WTC11 (cell line): ENCODE measurements around the gene DNAH8. TPM values are rescaled to one million over a fixed set of nuclear protein-coding genes. Genes with fewer than 3 reads are reported as not detected.

Experiments used
- ATAC-seq: fragments of 200-7000 bp; cut with Tn5 transposase; 2 replicates; pipeline ENCODE4 v1.10.0; 2021; ENCODE audit warnings: mild to moderate bottlenecking, moderate library complexity
- CTCF ChIA-PET: fragments of 300-600 bp; sonication (Branson Sonifier 250); formaldehyde crosslinking; loops from one replicate; lab custom pipeline; 2021; ENCODE audit warnings: antibody characterized with exemption; lab: Charles Lee
- POLR2A ChIA-PET: fragments of 350-600 bp; sonication (Branson Sonifier 250); formaldehyde crosslinking; loops from one replicate; lab custom pipeline; 2021; ENCODE audit warnings: antibody characterized with exemption; lab: Charles Lee
- DNase-seq: peaks from one replicate; pipeline ENCODE4 v3.0.0; 2021; ENCODE audit warnings: low spot score
- H3K27ac Mint-ChIP-seq: 2 replicates; pipeline ENCODE4 v1.8.0; 2021; ENCODE audit warnings: mixed read lengths
- H3K27me3 Mint-ChIP-seq: 2 replicates; pipeline ENCODE4 v1.8.0; 2021; ENCODE audit warnings: low read depth, mild to moderate bottlenecking, moderate library complexity, mixed read lengths
- H3K36me3 Mint-ChIP-seq: 2 replicates; pipeline ENCODE4 v1.8.0; 2021; ENCODE audit warnings: mixed read lengths
- H3K4me1 Mint-ChIP-seq: 2 replicates; pipeline ENCODE4 v1.8.0; 2022; ENCODE audit warnings: mixed read lengths
- H3K4me3 Mint-ChIP-seq: 2 replicates; pipeline ENCODE4 v1.8.0; 2021; ENCODE audit warnings: mild to moderate bottlenecking, moderate library complexity, mixed read lengths
- H3K9me3 Mint-ChIP-seq: 2 replicates; pipeline ENCODE4 v1.8.0; 2021; ENCODE audit warnings: mixed read lengths
- ATF1 ChIP-seq: sonication (generic); formaldehyde crosslinking; IDR thresholded peaks from 2 replicates; pipeline ENCODE4 v1.8.1; 2023; ENCODE audit warnings: mild to moderate bottlenecking, moderate library complexity, missing genetic modification reagents
- CBFB ChIP-seq: sonication (generic); formaldehyde crosslinking; IDR thresholded peaks from 2 replicates; pipeline ENCODE4 v1.8.1; 2022; ENCODE audit warnings: mild to moderate bottlenecking, low read depth, missing genetic modification reagents
- ERG ChIP-seq: fragments of 250-450 bp; sonication (Bioruptor Pico); IDR thresholded peaks from 2 replicates; pipeline ENCODE4 v1.8.0; 2021; ENCODE audit warnings: mild to moderate bottlenecking
- ESRRA ChIP-seq: sonication (generic); formaldehyde crosslinking; IDR thresholded peaks from 2 replicates; pipeline ENCODE4 v1.8.1; 2022; ENCODE audit warnings: mild to moderate bottlenecking, missing genetic modification reagents, borderline replicate concordance
- ETV6 ChIP-seq: sonication (generic); formaldehyde crosslinking; IDR thresholded peaks from 2 replicates; pipeline ENCODE4 v1.8.1; 2022; ENCODE audit warnings: mild to moderate bottlenecking, missing genetic modification reagents
- FOXP4 ChIP-seq: sonication (generic); formaldehyde crosslinking; IDR thresholded peaks from 2 replicates; pipeline ENCODE4 v1.8.0; 2022; ENCODE audit warnings: mild to moderate bottlenecking, missing genetic modification reagents
- JAZF1 ChIP-seq: fragments of 250-450 bp; sonication (Bioruptor Pico); IDR thresholded peaks from 2 replicates; pipeline ENCODE4 v1.9.0; 2021; ENCODE audit warnings: moderate library complexity, mild to moderate bottlenecking, inconsistent platforms
- MYBL2 ChIP-seq: sonication (generic); formaldehyde crosslinking; IDR thresholded peaks from 2 replicates; pipeline ENCODE4 v1.8.1; 2023; ENCODE audit warnings: mild to moderate bottlenecking, moderate library complexity, missing genetic modification reagents
- NFE2L1 ChIP-seq: sonication (generic); formaldehyde crosslinking; IDR thresholded peaks from 2 replicates; pipeline ENCODE4 v1.8.1; 2023; ENCODE audit warnings: missing genetic modification reagents
- SP1 ChIP-seq: sonication (generic); formaldehyde crosslinking; conservative IDR thresholded peaks from 2 replicates; pipeline ENCODE4 v1.8.1; 2022; ENCODE audit warnings: missing genetic modification reagents
- TCF7 ChIP-seq: sonication (generic); formaldehyde crosslinking; IDR thresholded peaks from 2 replicates; pipeline ENCODE4 v1.8.0; 2022; ENCODE audit warnings: mild to moderate bottlenecking, low read depth, missing genetic modification reagents, moderate library complexity
- TEAD4 ChIP-seq: sonication (generic); formaldehyde crosslinking; IDR thresholded peaks from 2 replicates; pipeline ENCODE4 v1.8.0; 2022; ENCODE audit warnings: mild to moderate bottlenecking, missing genetic modification reagents
- ZNF219 ChIP-seq: sonication (generic); formaldehyde crosslinking; IDR thresholded peaks from 2 replicates; pipeline ENCODE4 v1.8.0; 2023; ENCODE audit warnings: missing genetic modification reagents, mild to moderate bottlenecking, borderline replicate concordance
- ZNF281 ChIP-seq: sonication (generic); formaldehyde crosslinking; IDR thresholded peaks from 2 replicates; pipeline ENCODE4 v1.8.0; 2023; ENCODE audit warnings: mild to moderate bottlenecking, missing genetic modification reagents
- ZNF396 ChIP-seq: fragments of 250-450 bp; sonication (Bioruptor Pico); IDR thresholded peaks from 2 replicates; pipeline ENCODE4 v1.8.0; 2021; ENCODE audit warnings: mild to moderate bottlenecking, moderate library complexity, borderline replicate concordance
- ZNF671 ChIP-seq: fragments of 250-450 bp; sonication (Bioruptor Pico); IDR thresholded peaks from 2 replicates; pipeline ENCODE4 v1.8.0; 2021; ENCODE audit warnings: mild to moderate bottlenecking
- total RNA-seq: library from RNA; stranded (reverse); gene quantifications from 3 replicates; pipeline ENCODE4 v1.2.3, GENCODE V29; 2021
- TF ChIP-seq, protein P1 (sequence below): sonication (generic); formaldehyde crosslinking; IDR thresholded peaks from 2 replicates; pipeline ENCODE4 v1.8.1; 2022; ENCODE audit warnings: mild to moderate bottlenecking, missing genetic modification reagents, moderate library complexity, borderline replicate concordance
- TF ChIP-seq, protein P2 (sequence below): sonication (generic); formaldehyde crosslinking; IDR thresholded peaks from 2 replicates; pipeline ENCODE4 v1.8.0; 2022; ENCODE audit warnings: missing genetic modification reagents
- TF ChIP-seq, protein P3 (sequence below): sonication (generic); formaldehyde crosslinking; IDR thresholded peaks from 2 replicates; pipeline ENCODE4 v1.8.1; 2023; ENCODE audit warnings: mild to moderate bottlenecking, missing genetic modification reagents, moderate library complexity
- TF ChIP-seq, protein P4 (sequence below): sonication (generic); formaldehyde crosslinking; IDR thresholded peaks from 2 replicates; pipeline ENCODE4 v1.8.1; 2023; ENCODE audit warnings: mild to moderate bottlenecking, missing genetic modification reagents, borderline replicate concordance

The DNAH8 gene
- total RNA-seq, 1 experiment from 2014 or later = 0.02 TPM

DNA sequence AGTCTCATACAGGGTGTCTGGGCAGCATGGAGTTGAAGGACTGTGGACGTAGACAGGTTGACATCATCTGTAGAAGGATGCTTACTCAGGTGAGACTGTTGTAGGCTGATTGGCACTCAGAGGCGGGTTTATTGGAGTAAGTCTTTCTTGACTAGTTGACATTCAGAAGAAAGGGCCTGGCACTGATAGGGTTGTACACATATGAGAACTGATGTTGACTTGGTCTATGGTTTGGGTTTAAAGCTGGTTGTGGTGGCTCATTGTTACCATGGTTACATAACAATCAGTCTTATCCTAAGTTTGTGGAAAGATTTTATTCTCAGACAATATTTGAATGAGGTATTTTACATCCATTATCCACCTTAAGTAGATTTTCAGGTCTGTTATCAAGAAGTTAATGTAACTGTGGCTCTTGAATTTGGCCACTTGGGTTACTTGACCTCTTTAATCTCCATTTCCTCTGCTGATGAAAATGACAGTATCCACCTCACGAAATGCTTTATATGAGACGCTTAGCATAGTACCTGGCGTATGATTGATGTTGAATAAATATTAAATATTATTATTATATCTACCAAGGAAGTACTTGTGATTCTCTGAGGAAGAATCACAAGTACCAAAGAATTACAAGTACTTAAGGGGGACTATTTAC, 109.3 kb downstream of the DNAH8 start:
- no peak overlapping the region for H3K4me3 Mint-ChIP-seq
- H3K4me1 Mint-ChIP-seq = no peaks in the 10 kb centered on the region
- H3K36me3 Mint-ChIP-seq = no peaks in the 10 kb centered on the region
- H3K27ac Mint-ChIP-seq = no peak overlapping the region
- ChIA-PET POLR2A (no interaction called here), CTCF (no interaction called here)
- DNase-seq = no peak
- no peaks in the 10 kb centered on the region for H3K9me3 Mint-ChIP-seq
- H3K27me3 Mint-ChIP-seq = no peaks in the 10 kb centered on the region; the same call in 1 of the 2 replicates
- ATAC-seq = no peak
- TF ChIP-seq, protein P1, sequence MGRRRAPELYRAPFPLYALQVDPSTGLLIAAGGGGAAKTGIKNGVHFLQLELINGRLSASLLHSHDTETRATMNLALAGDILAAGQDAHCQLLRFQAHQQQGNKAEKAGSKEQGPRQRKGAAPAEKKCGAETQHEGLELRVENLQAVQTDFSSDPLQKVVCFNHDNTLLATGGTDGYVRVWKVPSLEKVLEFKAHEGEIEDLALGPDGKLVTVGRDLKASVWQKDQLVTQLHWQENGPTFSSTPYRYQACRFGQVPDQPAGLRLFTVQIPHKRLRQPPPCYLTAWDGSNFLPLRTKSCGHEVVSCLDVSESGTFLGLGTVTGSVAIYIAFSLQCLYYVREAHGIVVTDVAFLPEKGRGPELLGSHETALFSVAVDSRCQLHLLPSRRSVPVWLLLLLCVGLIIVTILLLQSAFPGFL = no peak
- TF ChIP-seq, protein P2, sequence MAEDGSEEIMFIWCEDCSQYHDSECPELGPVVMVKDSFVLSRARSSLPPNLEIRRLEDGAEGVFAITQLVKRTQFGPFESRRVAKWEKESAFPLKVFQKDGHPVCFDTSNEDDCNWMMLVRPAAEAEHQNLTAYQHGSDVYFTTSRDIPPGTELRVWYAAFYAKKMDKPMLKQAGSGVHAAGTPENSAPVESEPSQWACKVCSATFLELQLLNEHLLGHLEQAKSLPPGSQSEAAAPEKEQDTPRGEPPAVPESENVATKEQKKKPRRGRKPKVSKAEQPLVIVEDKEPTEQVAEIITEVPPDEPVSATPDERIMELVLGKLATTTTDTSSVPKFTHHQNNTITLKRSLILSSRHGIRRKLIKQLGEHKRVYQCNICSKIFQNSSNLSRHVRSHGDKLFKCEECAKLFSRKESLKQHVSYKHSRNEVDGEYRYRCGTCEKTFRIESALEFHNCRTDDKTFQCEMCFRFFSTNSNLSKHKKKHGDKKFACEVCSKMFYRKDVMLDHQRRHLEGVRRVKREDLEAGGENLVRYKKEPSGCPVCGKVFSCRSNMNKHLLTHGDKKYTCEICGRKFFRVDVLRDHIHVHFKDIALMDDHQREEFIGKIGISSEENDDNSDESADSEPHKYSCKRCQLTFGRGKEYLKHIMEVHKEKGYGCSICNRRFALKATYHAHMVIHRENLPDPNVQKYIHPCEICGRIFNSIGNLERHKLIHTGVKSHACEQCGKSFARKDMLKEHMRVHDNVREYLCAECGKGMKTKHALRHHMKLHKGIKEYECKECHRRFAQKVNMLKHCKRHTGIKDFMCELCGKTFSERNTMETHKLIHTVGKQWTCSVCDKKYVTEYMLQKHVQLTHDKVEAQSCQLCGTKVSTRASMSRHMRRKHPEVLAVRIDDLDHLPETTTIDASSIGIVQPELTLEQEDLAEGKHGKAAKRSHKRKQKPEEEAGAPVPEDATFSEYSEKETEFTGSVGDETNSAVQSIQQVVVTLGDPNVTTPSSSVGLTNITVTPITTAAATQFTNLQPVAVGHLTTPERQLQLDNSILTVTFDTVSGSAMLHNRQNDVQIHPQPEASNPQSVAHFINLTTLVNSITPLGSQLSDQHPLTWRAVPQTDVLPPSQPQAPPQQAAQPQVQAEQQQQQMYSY (CRISPR knock-in tag) = no peak
- no peak for TF ChIP-seq TCF7
- TF ChIP-seq NFE2L1 = no peak
- TF ChIP-seq, protein P3, sequence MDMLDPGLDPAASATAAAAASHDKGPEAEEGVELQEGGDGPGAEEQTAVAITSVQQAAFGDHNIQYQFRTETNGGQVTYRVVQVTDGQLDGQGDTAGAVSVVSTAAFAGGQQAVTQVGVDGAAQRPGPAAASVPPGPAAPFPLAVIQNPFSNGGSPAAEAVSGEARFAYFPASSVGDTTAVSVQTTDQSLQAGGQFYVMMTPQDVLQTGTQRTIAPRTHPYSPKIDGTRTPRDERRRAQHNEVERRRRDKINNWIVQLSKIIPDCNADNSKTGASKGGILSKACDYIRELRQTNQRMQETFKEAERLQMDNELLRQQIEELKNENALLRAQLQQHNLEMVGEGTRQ = no peak
- TF ChIP-seq CBFB (CRISPR knock-in tag) = no peak
- TF ChIP-seq, protein P4, sequence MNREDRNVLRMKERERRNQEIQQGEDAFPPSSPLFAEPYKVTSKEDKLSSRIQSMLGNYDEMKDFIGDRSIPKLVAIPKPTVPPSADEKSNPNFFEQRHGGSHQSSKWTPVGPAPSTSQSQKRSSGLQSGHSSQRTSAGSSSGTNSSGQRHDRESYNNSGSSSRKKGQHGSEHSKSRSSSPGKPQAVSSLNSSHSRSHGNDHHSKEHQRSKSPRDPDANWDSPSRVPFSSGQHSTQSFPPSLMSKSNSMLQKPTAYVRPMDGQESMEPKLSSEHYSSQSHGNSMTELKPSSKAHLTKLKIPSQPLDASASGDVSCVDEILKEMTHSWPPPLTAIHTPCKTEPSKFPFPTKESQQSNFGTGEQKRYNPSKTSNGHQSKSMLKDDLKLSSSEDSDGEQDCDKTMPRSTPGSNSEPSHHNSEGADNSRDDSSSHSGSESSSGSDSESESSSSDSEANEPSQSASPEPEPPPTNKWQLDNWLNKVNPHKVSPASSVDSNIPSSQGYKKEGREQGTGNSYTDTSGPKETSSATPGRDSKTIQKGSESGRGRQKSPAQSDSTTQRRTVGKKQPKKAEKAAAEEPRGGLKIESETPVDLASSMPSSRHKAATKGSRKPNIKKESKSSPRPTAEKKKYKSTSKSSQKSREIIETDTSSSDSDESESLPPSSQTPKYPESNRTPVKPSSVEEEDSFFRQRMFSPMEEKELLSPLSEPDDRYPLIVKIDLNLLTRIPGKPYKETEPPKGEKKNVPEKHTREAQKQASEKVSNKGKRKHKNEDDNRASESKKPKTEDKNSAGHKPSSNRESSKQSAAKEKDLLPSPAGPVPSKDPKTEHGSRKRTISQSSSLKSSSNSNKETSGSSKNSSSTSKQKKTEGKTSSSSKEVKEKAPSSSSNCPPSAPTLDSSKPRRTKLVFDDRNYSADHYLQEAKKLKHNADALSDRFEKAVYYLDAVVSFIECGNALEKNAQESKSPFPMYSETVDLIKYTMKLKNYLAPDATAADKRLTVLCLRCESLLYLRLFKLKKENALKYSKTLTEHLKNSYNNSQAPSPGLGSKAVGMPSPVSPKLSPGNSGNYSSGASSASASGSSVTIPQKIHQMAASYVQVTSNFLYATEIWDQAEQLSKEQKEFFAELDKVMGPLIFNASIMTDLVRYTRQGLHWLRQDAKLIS (CRISPR knock-in tag) = no peak
- no peak for TF ChIP-seq ZNF396 (CRISPR knock-in tag)
- TF ChIP-seq MYBL2 = no peak
- no peak for TF ChIP-seq ZNF671
- TF ChIP-seq ESRRA (CRISPR knock-in tag) = no peak
- TF ChIP-seq ERG (CRISPR knock-in tag) = no peak
- no peak for TF ChIP-seq SP1 (CRISPR knock-in tag)
- no peak for TF ChIP-seq ZNF281 (CRISPR knock-in tag)
- TF ChIP-seq FOXP4 = no peak
- no peak for TF ChIP-seq TEAD4 (CRISPR knock-in tag)
- no peak for TF ChIP-seq ETV6 (CRISPR knock-in tag)
- TF ChIP-seq ZNF219 = no peak
- no peak for TF ChIP-seq JAZF1 (CRISPR knock-in tag)
- no peak for TF ChIP-seq ATF1
- TF ChIP-seq, all 79 proteins: peak for 0
